Activated T-cell treated with anti-CD3 and anti-CD28 coated beads, Interleukin-2, amount 50 U/mL, for 72 hours (primary cell): Measurements from ENCODE around the gene TEX44. TPM values are rescaled to one million over a fixed set of nuclear protein-coding genes. Genes with fewer than 3 reads are reported as not detected.
"Not testable (repeated sequence)": the region's sequence is repeated elsewhere in the genome, so short reads cannot be mapped to it uniquely, and the experiment has no call there.

Experiments used
- ATAC-seq, 2 donors: fragments of 150-1000 bp; cut with Tn5 transposase; replicated peaks in 1 of 2; 2 replicates each; pipeline ENCODE4 v1.10.0; 2021; ENCODE audit warnings: moderate library complexity in 2 of 2, mild to moderate bottlenecking in 1 of 2
- DNase-seq, 2 donors: peaks; one replicate each; pipeline ENCODE4 v3.0.0; 2021 to 2022; ENCODE audit warnings: mixed read lengths in 1 of 2
- H3K27ac Mint-ChIP-seq: one replicate; pipeline ENCODE4 v1.8.0; 2022; ENCODE audit warnings: mild to moderate bottlenecking, moderate library complexity, mixed read lengths
- H3K27me3 Mint-ChIP-seq: one replicate; pipeline ENCODE4 v1.8.0; 2022; ENCODE audit warnings: low read depth, mixed read lengths
- H3K36me3 Mint-ChIP-seq, 2 donors: one replicate each; pipeline ENCODE4 v1.8.0; 2022; ENCODE audit warnings: mixed read lengths in 2 of 2, mild to moderate bottlenecking in 1 of 2; ENCODE audit not compliant: insufficient read depth in 2 of 2
- H3K4me1 Mint-ChIP-seq: one replicate; pipeline ENCODE4 v1.8.0; 2022; ENCODE audit warnings: low read depth, mixed read lengths
- H3K4me3 Mint-ChIP-seq, 2 donors: one replicate each; pipeline ENCODE4 v1.8.0; 2022; ENCODE audit warnings: mild to moderate bottlenecking in 2 of 2, mixed read lengths in 2 of 2, moderate library complexity in 2 of 2
- H3K9me3 Mint-ChIP-seq, 2 donors: one replicate each; pipeline ENCODE4 v1.8.0; 2022; ENCODE audit warnings: mixed read lengths in 2 of 2
- total RNA-seq, 2 donors: library from RNA; stranded (reverse); gene quantifications; one replicate each; pipeline ENCODE4 v1.2.3, GENCODE V29; 2022

TEX44 gene
- total RNA-seq, 2 donors from 2014 or later: not detected

DNA sequence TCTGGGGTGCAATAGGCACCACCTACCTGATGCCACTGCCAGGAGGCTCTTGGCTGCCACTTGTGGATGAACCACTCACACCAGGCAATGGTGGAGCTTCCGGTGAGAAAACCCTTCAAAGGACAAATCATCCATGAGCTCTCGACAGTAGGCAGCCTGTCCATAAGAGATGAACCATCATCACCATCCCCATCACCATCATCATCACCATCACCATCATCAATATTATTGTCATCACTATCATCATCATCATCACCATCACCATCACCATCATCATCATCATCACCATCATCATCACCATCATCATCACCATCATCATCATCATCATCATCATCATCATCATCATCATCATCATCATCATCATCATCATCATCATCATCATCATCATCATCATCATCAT, 14.0 kb upstream of the TEX44 start:
- not testable (repeated sequence) for ATAC-seq, H3K9me3 Mint-ChIP-seq, H3K4me1 Mint-ChIP-seq, H3K27me3 Mint-ChIP-seq, H3K27ac Mint-ChIP-seq, H3K36me3 Mint-ChIP-seq, DNase-seq, H3K4me3 Mint-ChIP-seq

DNA sequence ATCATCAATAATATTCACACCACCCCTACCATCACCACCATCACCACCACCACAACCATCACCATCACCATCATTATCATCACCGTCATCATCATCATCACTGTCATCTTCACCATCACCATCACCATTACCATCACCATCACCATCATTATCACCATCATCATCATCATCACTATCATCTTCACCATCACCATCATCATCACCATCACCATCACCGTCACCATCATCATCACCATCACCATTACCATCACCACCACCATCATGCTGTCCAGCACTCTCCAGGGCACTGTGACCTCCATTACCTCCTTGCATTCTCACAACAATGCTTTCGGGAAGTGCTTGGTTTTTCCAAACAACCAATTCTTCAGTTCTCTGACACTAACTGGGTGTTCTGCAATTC, 13.1 kb upstream of the TEX44 start:
- Mint-ChIP-seq H3K27ac (no peak overlapping the region), H3K36me3 (peaks cover 0 to 6% of the 10 kb centered on the region in 2 donors), H3K4me3 (no peak overlapping the region), H3K4me1 (no peaks in the 10 kb centered on the region), H3K27me3 (peaks cover 7% of the 10 kb centered on the region), H3K9me3 (peaks cover 6% of the 10 kb centered on the region in 2 donors)
- ATAC-seq: no peak
- DNase-seq: no peak

DNA sequence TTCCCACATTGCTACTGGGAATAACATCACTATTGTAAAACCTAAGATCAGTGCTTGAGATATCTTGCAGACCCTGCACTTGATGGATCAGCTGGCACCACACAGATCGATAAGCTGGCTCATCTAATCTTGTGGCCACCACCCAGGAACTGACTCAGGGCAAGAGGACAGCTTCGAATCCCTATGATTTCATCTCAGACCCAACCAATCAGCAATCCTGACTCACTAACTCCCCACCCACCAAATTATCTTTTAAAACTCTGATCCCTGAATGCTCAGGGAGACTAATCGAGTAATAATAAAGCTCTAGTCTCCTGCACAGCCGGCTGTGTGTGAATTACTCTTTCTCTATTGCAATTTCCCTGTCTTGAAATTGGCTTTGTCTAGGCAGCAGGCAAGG, 11.3 kb upstream of the TEX44 start:
- Mint-ChIP-seq H3K4me3 (no peak overlapping the region), H3K36me3 (peaks cover 0 to 6% of the 10 kb centered on the region in 2 donors), H3K9me3 (peaks cover 6% of the 10 kb centered on the region in 2 donors), H3K27ac (no peak overlapping the region), H3K27me3 (peaks cover 7% of the 10 kb centered on the region), H3K4me1 (no peaks in the 10 kb centered on the region)
- ATAC-seq (no peak), DNase-seq (no peak)

DNA sequence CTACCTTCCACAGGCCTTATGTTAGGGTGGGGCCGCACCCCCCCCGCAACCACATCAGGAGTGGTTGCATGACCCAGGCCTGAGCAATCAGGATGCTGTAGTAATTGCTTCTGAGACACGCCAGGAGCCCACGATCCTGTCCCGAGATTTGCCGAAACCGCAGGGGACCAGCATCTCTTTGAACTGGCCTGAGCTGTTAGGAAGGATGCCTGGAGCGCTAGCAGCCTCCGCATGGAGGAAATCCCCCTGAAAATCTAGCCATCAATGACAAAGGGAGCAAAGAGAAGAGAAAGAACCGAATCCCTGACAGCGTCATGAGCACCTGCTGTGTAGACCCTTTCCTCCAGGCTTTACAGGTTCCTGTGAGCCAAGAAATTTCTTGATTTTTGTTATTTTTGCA, 8.7 kb upstream of the TEX44 start:
- peaks cover 0 to 3% of the 10 kb centered on the region in 2 donors for H3K36me3 Mint-ChIP-seq
- no peak overlapping the region for H3K4me3 Mint-ChIP-seq
- no peak overlapping the region for H3K27ac Mint-ChIP-seq
- DNase-seq (no peak), ATAC-seq (no peak)
- peaks cover 7% of the 10 kb centered on the region for H3K27me3 Mint-ChIP-seq
- H3K9me3 Mint-ChIP-seq: peaks cover 3 to 4% of the 10 kb centered on the region in 2 donors
- no peaks in the 10 kb centered on the region for H3K4me1 Mint-ChIP-seq

DNA sequence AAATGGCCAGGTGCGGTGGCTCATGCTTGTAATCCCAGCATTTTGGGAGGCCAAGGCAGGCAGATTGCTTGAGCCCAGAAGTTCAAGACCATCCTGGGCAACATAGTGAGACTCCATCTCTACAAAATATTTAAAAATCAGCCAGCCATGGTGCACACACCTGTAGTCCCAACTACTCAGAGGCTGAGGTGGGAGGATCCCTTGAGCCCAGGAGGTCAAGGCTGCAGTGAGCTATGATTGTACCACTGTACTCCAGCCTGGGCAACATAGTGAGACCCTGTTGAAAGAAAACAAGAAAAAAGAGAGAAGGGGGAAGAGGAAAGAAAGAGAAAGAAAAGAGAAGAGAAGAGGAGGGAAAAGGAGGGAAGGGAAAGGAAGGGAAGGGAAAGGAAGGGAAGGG, 4.9 kb upstream of the TEX44 start:
- H3K36me3 Mint-ChIP-seq, DNase-seq, H3K4me3 Mint-ChIP-seq, H3K9me3 Mint-ChIP-seq, ATAC-seq, H3K27me3 Mint-ChIP-seq, H3K27ac Mint-ChIP-seq, H3K4me1 Mint-ChIP-seq: not testable (repeated sequence)

DNA sequence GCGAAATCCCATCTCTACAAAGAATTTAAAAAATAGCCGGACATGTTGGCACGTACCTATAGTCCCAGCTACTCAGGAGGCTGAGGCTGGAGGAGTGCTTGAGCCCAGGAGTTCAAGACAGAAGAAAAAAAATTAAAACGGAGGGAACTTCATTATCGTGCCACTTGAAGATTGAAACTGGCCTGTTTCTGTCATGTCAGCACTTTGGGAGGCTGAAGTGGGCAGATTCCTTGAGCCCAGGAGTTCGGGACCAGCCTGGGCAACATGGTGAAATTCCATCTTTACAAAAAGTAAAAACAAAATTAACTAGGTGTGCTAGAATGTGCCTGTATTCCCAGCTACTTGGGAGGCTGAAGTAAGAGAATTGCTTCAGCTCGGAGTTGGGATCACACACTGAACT, 3.0 kb upstream of the TEX44 start:
- DNase-seq: no peak
- Mint-ChIP-seq H3K9me3 (no peaks in the 10 kb centered on the region), H3K27ac (no peak overlapping the region), H3K4me1 (no peaks in the 10 kb centered on the region), H3K36me3 (no peaks in the 10 kb centered on the region), H3K27me3 (no peaks in the 10 kb centered on the region), H3K4me3 (no peak overlapping the region)
- no peak for ATAC-seq

DNA sequence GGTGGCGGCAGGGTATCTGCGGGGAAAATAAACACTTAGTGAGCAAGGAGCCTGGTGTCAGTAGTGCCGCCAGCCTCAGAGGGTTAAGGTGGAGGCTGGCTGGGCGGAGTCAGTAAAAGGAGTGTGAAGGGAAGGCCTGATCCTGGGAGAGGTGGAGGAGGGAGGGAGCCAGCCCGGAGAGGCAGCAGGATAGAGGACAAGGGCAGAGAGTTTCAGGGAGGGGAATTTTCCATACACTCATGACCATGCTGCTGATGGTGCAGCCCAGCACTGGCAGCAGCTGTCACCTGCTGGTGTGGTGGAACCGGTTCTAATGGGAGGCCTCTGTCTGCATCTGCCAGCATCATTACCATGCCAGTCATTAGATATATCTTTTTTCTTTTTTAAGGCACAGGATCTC, 2.0 kb upstream of the TEX44 start:
- Mint-ChIP-seq H3K27me3 (no peaks in the 10 kb centered on the region), H3K9me3 (no peaks in the 10 kb centered on the region), H3K36me3 (no peaks in the 10 kb centered on the region), H3K4me3 (no peak overlapping the region), H3K27ac (no peak overlapping the region), H3K4me1 (no peaks in the 10 kb centered on the region)
- DNase-seq: no peak
- no peak for ATAC-seq

DNA sequence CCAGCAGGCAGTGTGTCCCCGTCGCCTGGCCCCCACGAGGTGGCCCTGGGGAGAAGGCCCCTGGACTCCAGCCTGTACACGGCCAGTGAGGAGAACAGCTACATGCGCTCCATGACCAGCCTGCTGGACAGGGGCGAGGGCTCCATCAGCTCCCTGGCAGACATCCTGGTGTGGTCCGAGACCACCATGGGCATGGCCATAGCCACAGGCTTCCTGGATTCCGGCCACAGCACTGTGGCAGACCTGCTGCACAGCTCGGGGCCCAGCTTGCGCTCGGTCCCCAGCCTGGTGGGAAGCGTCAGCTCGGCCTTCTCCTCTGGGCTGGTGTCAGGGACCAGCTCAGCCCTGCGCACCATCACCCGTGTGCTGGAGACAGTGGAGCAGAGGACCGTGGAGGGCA, 1.0 kb downstream of the TEX44 start:
- Mint-ChIP-seq H3K27ac (no peak overlapping the region), H3K9me3 (no peaks in the 10 kb centered on the region), H3K4me1 (no peaks in the 10 kb centered on the region), H3K36me3 (no peaks in the 10 kb centered on the region), H3K4me3 (no peak overlapping the region), H3K27me3 (no peaks in the 10 kb centered on the region)
- ATAC-seq (no peak), DNase-seq (no peak)

DNA sequence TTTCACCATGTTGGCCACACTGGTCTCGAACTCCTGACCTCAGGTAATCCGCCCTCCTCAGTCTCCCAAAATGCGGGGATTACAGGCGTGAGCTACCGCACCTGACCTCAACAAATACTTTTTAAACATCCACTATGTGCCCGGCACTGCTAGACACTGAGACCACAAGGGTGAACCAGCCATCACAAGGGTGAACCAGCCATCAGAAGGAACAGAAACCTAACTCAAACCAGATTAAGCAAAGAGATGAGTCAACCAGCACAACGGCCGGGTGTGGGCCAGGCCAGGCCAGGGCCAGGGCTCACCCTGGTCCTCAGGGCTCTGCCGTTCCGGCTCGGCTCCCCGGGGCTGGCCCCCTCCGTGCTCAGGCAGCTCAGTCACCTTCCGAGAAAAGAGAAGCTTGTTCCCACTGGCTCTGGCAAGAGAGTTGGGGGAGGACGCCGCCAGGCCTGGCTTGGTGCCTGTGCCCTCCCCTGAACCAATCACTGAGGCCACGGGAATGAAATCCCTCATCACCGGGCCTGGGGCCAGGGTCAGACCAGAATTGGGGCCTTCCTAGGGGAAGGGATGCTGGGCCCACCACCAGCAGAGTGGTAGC, 4.4 kb downstream of the TEX44 start:
- no peak for ATAC-seq
- no peaks in the 10 kb centered on the region for H3K36me3 Mint-ChIP-seq

DNA sequence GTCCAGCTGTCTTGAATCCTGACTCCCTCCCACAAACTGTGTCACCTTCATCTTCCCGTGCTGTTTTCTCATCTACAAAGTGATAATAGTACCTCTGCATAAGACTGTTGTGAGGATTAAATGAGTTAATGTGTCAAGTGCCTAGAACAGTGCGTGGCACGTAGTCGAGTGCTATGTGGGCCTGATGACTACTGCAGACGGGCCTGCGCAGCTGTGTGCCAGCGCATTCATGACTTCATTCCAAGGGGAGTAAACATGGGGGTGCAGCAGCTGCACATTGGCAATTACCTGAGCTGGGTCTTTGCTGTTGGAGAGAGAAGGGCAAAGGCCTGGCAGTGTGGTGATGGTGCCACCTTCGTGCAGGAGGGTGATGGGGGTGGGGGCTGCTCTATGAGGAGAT, 5.0 kb downstream of the TEX44 start:
- DNase-seq (no peak), ATAC-seq (no peak)
- H3K36me3 Mint-ChIP-seq: no peaks in the 10 kb centered on the region
- no peaks in the 10 kb centered on the region for H3K27me3 Mint-ChIP-seq
- H3K4me1 Mint-ChIP-seq: no peaks in the 10 kb centered on the region
- H3K9me3 Mint-ChIP-seq: no peaks in the 10 kb centered on the region
- no peak overlapping the region for H3K4me3 Mint-ChIP-seq
- no peak overlapping the region for H3K27ac Mint-ChIP-seq

More for the DNA sequence above, 4.4 kb downstream of the TEX44 start:
- Mint-ChIP-seq H3K27me3 (no peaks in the 10 kb centered on the region), H3K27ac (no peak overlapping the region), H3K9me3 (no peaks in the 10 kb centered on the region), H3K4me1 (no peaks in the 10 kb centered on the region), H3K4me3 (no peak overlapping the region)
- DNase-seq: no peak

DNA sequence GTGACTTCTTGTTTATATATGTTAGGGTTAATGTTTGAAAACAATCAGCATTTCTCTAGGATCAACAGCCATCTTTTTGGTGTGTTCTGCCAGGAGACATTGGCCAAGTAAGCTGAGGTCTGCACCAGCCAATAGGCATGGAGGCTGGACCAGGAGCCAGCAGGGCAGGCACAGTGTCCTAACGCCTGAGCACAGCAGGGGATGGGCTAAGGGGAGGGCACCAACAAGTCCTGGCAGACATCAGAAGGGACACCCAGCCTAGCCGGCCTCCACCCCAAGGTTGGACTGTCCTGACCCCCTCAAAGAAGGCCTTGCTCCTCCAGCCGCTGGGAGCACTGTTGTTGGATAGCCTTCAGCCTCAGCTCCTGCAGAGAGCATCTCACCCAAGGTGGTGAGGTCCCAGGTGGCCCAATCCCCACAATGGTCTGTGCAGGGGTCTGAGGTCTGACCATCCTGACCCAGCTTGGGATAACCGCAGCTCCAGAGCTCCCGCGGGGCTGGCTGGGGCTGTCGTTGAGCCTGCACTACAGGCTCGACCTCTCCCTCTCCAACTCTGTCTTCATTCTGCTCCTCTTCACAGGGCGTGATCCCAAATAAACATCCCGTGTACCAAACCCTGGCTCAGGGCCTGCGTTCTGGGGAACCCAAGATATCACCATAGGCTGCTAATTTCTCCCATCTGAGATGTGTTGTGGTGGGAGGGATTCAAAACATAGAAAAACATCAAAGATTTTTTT, 8.1 kb downstream of the TEX44 start:
- H3K4me3 Mint-ChIP-seq: no peak overlapping the region
- H3K36me3 Mint-ChIP-seq: no peaks in the 10 kb centered on the region
- H3K4me1 Mint-ChIP-seq: peaks cover 5% of the 10 kb centered on the region

DNA sequence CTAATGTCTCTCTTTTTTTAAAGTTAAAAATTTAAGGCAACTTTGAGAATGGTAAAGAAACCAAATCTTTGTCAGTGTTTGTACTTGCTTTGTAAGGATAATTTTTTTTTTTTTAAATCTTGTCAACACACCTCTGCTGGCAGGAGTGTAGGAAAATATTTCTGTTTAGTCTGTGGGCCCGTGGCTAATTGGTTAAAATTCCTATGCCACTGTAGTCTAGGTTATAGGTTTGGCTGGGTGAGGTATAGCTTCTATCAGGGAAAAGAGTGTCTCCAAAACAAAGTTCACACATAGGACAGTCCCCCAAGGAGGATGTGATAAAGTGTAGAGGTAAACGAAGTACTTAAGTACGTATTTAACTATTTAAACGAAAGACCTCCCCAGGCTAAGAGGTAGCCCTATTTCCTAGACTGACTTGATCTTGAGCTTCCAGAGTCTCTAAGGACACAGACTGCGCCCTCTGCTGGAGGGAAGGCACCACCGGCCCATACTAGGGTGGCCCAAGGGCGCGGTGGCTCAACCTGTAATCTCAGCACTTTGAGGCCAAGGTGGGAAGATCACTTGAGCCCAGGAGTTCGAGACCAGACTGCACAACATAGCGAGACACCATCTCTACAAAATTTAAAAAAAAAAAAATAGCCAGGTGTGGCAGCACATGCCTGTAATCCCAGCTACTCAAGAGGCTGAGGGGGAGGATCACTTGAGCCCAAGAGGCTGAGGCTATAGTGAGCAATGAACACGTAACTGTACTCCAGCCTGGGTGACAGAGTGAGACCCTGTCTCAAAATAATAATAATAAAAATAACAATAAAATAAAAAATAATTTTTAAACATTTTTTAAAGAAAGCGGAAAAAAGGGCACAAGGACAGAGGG, 8.9 kb downstream of the TEX44 start:
- H3K9me3 Mint-ChIP-seq: no peaks in the 10 kb centered on the region
- H3K27me3 Mint-ChIP-seq: no peaks in the 10 kb centered on the region
- no peaks in the 10 kb centered on the region for H3K36me3 Mint-ChIP-seq
- peaks cover 5% of the 10 kb centered on the region for H3K4me1 Mint-ChIP-seq
- DNase-seq: peak; percentile 84
- no peak overlapping the region for H3K27ac Mint-ChIP-seq
- H3K4me3 Mint-ChIP-seq: no peak overlapping the region
- ATAC-seq: peak; percentile 58

More for the DNA sequence above, 8.1 kb downstream of the TEX44 start:
- Mint-ChIP-seq H3K27me3 (no peaks in the 10 kb centered on the region), H3K27ac (no peak overlapping the region), H3K9me3 (no peaks in the 10 kb centered on the region)
- ATAC-seq (no peak), DNase-seq (no peak)

DNA sequence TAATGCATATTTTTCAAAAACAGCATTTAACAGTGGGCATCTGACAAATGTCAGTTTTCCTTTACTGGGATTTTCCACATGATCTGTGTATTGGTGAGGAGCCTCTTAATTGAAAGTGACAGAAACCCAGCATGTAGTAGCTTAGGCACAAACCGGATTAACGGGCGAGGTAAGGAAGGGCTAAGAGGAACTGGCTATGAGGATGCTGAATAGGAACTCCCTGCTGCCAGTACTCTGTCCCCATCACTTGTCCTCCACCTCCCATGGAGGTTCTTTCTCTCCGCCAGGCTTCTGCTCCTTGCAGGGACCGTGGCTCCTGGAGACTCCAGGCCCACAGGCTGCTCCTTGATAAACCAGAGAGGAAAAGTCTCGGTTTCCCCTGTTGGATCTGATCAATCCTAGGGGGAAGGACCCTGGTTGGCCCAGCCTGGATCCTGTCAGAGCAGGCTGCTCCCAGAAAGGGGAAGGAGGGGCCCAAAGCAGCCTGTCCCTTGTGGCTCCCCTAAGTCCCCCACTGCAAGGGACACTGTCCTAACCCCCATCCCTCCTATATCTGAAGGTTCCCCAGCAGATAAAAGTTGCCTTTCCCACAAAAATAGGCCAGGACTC, 10.3 kb downstream of the TEX44 start:
- ATAC-seq (no peak), DNase-seq (no peak)
- no peaks in the 10 kb centered on the region for H3K36me3 Mint-ChIP-seq
- H3K4me1 Mint-ChIP-seq: peaks cover 5% of the 10 kb centered on the region
- no peaks in the 10 kb centered on the region for H3K9me3 Mint-ChIP-seq
- H3K27ac Mint-ChIP-seq: no peak overlapping the region
- H3K27me3 Mint-ChIP-seq: no peaks in the 10 kb centered on the region
- no peak overlapping the region for H3K4me3 Mint-ChIP-seq
